HG02571 (cell line): ENCODE data around the gene FSTL4.

Experiments used
- ATAC-seq: cut with Tn5 transposase; IDR thresholded peaks from one replicate; pipeline ENCODE4 v1.9.1; 2021; ENCODE audit warnings: mild to moderate bottlenecking, moderate library complexity; ENCODE audit not compliant: unreplicated experiment

The FSTL4 gene

DNA sequence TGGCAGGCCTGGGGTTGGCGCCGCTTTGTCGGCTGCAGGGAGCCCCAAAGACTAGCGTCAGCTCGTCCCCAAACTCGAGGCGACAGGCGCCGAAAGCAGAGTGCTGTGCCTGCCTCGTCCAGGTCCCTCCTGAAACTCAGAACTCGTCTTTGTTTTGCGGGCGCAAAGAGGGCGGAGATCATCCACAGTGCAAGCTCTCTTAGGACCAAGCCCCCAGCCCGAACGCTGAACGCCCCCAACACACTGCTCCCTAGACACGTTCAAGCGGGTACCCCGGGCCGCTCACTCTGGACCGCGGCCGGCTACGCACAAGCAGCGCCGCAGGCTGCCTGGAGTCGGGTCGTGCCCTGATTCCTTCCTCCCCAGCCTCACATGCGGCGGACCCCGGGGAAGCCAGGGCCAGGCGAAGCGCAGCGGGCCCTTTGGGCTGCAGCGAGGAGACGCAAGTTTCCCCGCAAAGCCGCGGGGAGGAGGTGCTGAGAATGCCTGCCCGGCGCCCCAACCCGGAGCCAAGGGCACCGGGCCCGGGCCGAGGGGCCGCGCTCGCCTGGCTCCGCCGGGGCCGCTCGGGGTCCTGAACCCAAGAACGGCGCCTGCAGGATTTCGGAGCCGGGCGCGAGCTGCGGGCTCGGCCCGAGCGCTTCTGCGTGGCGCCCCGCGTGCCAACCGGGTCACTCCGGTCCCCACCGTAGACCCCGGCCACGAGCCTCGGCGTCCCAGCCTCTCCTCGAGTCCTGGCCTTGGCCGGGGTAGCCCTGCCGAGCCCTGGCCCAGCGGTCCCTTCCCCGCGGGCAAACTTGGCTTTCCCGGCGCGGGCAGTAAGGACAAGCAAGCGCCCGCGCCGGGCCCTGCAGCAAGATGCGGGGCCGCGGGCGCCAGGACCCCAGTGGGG, 738 bp downstream of the FSTL4 start:
- ATAC-seq = no peak

DNA sequence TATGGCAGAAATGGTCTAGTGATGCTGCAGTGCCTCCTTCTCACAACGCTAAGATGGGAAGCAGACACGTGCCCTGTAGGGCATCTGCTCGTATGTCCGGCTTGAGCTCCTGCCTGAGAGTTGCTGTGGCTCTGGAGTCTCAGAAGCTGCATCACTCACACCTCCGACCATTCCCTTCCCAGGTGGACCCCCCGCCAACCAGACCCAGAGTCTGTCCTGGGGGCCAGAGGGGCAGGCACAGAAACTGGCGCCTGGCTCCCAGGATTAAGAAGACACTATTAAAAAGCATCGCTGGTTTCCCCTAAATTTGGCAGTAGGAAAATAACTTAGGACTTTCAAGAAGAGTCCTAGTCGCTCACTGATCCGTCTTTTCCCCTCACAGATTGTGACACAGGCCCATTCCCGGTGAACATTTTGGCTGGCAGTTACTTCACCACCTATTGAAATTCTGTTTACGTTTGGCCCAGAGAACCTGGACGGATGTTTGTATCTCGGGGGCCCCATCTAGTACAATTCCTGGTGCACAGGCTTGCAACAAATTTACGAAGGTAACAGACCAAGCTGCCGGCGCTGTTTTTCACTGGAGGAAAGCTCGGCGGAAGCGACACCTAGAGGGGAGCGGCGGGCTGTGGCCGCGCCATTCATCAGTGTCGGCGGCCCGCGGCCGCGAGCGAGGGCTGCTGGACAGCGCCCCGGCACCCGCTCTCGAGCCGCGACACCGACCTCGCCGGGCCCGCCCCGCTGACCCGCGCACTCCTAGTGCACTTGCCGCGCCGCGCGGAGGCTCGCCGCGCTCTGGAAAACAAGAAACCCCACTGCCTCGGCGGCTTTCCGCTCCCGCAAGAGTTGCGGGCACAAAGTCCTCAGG, 1.6 kb downstream of the FSTL4 start:
- no peak for ATAC-seq

DNA sequence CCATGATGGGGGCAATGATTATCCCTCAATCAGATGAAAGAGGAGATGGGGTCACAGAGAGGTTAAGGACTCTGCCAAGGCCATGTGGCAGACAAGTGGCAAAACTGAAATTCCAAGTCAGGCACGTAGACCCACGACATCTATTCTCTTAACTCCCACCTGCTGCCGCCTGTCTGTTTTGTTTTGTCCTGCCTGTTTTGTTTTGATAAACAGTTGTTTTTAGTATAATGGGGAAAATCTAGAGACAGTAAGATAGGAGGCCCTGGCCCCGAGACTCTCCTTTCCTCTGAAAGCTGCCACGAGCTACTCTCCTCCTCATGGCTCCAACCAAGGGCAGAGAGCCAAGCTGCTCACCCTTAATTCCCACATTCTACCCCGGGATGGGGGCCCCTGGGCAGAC, 4.9 kb downstream of the FSTL4 start:
- no peak for ATAC-seq

DNA sequence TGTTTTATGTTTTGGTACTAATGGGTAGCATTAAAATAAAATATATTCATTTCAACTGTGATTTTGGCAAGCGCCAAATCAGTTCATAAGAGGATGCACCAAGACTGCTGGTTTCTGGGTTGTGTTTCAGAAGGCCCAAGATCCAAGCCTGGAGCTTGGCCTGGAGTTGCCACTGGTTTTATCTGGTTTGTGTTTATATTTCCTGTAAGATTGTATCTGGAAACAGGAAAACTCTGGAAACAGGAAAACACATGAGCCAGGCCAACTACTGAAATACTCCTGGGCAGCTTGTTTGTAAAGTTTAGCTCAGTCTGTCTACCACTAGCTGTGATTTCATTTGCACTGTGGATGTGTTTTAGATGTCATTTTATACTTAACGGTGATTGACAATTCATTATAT, 5.5 kb downstream of the FSTL4 start:
- no peak for ATAC-seq

DNA sequence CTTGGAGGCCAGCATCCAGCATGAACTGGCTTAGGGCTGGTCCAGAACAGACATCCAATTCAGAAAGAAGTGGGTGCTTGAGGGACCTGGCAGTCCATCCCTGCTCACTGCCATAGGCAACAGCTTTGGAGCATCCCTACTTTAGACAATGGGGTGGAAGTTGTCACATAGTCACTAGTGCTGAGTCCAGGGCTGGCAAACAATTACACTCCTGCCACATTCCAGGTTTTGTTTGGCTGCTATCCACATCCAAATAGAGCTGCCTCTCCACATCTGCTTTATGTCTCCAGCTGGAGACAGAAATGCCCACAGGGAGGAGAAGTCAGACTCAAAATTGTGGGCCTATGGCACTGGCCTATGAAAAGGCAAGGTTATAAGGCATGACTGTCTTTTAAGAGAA, 7.0 kb downstream of the FSTL4 start:
- no peak for ATAC-seq

DNA sequence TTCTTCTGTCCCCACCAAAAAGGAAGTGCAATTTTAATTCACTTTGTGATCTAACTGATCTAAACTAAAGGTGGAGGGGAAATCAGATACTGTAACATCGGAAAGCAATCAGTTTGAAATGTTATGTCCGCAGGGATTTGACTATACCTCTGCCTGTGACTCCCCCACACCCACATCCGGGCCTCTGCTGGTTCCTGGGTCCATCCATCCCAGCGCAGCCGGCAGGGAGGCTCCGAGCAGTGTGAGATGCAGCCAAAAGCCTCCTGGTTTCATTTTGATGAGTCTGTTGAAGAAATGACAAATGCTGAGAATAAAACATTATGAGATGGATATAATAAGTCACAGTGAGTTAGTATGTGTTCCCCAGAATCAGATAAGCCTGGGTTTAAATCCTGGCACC, 8.6 kb downstream of the FSTL4 start:
- no peak for ATAC-seq

DNA sequence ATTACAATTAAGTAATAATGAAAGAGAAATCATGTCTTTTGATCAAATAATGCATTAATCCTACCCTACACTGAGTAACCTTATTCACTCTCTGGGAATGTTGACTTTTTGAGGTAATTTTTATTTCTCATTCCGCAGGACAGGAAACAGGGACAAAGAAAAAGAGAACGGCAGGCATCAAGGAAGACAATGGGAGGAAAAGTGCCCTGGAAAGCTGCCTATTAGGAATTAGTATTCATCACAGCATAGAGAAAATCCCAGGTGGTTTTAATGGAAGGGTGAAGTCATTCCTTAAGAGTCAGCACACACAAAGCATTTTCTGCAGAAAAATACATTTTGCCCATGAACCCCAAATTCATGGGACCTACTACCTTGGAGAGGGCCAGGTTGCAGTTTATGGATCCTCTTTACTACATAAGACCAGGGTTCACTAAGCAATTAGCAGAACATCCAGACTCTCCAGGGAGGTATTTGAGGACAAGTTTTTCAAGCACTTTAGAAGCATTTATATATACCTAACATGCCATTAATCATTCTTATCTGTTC, 9.4 kb downstream of the FSTL4 start:
- ATAC-seq = no peak

DNA sequence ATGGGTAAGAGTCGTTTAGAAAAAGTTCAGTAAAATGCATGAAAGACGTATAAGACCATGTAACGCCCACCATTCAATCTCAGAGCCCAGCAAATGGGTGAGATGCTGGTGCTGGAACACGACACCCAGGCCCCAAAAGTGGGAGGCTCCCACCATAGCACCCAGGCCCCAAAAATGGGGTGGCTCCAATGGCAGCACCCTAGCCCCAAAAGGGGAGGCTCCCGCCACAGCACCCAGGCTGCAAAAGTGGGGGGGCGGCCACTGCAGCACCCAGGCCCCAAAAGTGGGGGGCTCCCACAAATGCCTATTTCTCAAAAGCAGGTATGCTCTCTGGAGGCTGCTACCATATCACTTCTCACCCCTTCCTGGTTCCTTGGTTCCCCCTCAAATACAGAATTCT, 12.7 kb downstream of the FSTL4 start:
- ATAC-seq = no peak

DNA sequence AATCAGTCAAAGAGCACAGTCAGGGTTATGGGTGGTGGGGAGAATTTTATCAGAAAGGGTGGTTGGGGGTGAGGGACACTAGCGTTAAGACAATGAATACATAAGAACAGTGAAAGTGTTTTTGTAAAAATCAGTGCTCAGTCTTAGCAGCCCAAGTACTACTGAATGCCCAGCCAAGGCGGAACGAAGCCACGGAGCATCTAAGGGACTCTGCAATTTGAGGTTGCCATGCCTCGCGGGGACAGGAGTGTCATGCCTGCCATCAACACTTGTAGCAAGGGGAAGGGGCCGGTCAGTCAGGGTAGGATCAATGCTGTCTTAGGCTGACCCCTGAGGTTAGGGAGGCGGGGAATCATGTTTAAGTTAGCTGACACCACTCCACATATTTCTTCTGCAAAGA, 13.3 kb downstream of the FSTL4 start:
- ATAC-seq = no peak

DNA sequence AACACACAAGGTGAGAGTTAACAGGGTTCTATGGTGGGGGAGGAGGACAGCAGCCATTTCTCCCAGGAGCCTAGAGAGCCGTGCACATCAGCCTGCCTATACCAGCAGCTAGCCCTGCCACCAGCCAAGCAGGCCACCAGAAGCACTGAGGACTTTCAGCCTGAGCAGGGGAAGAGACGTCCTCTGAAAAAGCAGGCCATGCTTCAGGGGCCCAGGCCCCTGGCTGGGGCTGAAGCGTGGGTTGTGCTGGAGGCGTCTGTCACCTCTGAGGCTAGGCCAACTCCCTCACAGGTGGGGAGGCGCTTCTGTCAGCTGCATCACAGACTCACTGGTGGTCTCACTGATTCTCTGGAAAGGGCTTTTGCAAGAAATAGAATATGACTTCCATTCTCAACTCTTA, 16.3 kb downstream of the FSTL4 start:
- ATAC-seq = no peak

DNA sequence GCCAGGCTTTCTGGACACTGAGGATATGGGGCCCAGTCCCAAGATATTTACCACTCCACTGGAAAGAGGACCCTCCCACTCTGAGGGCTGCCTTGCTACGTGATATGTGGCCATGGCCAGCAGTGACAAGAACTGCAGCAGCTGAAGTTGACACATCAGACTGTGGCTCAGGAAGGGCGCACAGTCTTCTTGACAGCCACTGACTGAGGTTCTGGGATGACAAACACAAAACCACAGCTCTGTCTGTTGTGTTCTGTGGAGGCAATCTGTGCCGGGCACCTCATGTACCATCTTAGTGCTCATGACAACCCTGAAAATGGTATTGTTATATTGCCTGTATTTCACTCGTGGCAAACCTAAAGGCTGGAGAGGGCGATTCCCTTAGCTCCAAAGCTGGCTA, 16.9 kb downstream of the FSTL4 start:
- ATAC-seq = no peak

DNA sequence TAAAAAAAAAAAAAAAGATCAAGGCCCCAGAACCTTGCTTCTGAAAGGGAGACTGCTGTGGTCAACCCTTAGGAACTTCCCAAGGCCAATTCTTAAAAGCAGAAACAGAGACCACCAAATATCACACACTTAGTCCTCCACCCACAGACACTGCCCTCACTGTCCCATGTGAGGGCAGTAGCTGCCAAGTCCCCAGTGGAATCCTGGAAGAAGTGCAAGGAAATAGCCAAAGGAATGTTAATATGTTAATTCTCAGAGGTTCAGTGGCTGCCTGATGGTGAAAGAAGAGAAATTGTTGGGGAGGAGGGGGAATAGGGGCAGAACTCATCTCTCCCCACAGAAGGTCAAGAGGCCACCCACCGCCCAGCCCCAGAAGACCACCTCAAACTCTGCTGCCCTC, 23.1 kb downstream of the FSTL4 start:
- no peak for ATAC-seq

DNA sequence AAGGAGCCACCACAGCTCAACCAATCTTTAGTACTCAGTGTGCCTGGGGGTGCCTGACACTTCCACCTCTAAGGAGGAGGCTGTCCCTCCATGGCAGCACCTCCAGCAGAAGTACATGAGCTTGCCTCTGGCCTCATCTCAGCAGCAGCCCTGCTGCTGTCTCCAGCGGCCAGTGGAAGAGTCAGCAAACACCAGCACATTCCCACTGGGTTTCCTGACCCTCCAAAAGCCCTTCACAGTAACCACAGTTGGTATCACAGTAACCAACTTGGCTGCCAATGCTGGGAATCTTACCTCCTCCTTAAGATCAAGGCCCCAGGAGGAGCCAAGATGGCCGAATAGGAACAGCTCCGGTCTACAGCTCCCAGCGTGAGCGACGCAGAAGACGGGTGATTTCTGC, 29.4 kb downstream of the FSTL4 start:
- no peak for ATAC-seq

DNA sequence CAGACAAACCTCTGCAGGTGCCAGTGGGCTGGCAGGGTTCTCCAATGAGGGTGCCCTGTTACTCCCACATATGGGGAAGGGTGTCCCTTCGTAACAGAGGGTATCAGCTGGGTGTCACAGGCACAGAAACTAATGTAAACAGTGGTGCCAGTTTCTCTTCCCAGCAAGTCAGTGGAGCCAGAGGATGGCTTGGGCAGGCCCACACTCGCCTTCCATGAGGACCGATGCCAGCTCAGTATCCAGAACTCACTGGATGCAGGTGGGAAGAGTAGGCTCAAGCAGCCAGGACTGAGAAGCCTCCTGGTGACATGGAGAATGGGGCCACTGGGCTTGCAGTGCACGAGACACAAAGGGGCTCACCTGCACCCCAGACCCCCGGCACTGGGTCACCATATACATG, 30.4 kb downstream of the FSTL4 start:
- ATAC-seq = no peak

DNA sequence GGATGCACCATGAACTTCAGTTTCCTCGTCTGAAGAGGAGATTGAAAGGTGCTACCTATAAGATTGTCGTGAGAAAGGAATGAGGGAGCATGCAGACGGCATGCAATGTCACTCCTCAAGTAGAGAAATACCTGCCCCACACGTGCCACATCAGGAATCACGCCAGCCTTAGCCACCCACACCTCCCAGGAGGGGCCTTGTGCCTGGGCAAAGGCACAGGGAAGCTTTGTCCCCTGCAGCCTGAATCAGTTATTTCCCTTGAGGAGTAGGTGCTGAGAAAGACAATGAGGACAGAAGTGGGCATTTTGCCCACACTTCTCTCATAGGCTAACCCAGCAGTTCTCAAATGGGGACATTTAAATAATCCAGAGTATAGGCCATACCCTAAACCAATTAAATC, 31.0 kb downstream of the FSTL4 start:
- ATAC-seq = no peak

DNA sequence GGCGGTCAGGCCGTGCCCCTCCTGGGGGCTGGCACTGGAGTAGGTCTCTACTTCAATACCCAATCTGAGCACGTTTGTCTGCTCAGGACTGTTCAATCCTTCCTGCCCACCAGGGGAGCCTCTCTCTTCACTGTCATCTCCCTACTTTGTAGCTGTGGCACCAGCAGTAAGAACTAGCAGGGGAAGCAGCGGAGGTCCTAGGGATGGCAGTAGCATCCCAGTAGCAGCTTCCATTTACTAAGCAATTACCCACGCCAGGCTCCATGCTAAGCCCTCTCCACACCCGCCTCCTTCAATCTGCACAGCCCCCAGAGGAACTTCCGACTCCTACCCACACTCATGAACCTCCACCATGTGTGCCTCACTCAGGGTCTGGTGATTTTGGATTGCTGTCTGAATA, 31.7 kb downstream of the FSTL4 start:
- ATAC-seq = no peak

DNA sequence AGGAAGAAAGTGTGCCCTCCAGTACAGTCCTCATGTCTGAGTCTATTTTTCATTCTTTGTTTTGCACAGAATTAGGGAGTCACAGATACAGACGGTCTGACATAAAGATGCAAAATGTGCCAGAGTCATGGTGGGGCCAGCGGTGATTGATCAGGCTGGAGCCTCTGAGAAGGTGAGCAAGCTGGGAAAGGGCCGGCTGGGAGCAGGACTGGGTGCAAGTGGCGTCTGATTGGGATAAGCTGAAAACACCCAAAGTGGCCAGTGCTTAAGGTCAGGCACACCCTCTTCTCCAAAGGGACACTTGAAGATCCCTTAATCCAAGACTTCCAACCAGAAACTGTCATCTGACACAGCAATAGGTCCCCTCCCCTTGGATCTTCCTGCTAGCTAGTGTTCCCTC, 32.6 kb downstream of the FSTL4 start:
- ATAC-seq = no peak

DNA sequence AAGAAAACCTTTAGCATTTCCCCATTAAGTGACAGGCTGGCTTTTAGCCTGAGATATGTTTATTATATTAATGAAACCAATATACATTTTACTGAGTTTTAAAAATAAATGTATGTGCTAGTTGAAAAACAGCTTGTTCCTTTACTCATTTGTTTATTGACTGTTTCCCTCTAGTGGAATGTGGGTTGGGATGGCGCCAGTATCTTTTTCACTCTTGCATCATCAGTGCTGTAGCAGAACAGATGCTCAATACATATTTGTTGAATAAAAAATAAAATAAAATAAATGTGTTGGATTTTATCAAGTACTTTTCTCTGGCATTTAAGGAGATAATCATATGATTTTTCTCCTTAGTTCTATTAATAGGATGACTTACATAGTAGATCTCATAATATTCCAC, 43.0 kb downstream of the FSTL4 start:
- ATAC-seq = no peak

DNA sequence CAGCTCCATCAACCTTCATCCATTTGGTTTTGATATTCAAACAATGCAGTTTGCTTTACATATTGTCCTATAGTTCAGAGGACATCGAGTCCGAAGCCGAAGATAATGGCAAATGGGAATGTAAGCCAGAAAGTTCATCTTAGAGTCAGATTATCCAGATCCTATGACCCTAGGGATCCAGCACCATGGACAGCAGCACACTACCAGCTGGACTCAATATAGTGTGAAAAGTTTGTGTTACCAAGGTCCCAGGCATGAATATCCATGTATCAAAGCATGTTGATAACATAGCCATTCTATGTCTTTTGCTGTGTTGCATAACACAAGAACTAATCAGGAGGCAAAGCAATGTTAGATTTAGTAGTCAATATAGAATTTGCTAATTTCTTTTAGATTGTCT, 46.3 kb downstream of the FSTL4 start:
- no peak for ATAC-seq

DNA sequence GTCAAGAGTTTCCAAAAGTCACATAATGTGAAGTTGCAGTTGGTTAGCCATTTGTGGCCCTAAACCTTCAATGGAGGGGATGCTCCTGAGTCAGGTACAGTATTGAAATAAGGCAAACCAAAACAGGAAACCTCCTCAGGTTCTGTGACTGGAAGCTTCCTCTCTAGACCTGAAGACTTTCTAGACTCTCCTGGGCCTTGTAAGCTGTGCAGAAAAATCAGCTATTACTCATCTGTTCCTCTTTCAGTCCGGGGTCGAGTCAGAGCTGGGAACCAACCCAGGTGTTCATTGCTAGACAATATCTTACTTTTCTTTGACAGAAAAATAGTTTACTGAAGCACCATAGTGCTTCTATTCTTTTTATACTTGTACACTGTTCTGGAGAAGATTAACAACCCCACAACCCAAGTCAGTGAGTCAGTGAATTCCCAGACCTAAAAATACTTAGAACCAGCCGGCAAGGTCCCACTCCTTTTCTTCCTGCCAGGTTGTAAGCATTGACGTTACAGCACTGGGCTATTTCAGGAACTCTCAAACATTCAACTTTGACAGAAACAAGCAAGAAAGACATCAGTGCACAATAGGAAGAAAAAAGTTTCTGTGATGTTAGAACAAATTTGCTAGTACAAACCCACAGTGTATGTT, 47.3 kb downstream of the FSTL4 start:
- no peak for ATAC-seq

DNA sequence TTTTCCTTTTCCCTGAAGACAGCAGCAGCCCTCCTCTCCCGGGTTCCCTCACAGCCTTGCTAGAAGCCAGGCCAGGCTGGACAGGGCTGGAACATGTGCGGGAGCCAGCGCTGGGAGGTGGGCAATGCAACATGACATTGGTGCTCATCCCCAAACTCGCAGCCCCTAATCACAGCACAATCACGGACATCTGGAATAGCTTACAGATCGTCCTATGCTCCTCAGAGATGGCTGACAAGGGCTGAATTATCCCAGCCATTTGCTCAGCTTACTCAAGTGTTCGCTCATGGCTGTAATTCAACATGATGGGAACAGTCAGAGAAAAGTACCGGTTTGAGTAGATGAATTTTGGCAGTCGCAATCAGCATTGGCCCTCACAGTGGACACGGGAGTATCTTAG, 49.8 kb downstream of the FSTL4 start:
- ATAC-seq = no peak
